ENCODE results near the gene LRRC8B.

- TF ChIP-seq CTCF (conservative IDR thresholded peaks at IDR 0.05; ENCODE audit: low read length), result no peak
- TF ChIP-seq EZH2phosphoT487 (IDR thresholded peaks at IDR 0.05; ENCODE audit: borderline replicate concordance), result no peak
These were observed 119.6 kb downstream of the LRRC8B start for GRCh38 chr1:89644119-89644814.

All from Loucy (cell line).